ENCODE data around the gene DCLK1. TPM values are rescaled to one million over a fixed set of nuclear protein-coding genes. Genes with fewer than 3 reads are reported as not detected.

The DCLK1 gene
- total and polyA plus RNA-seq, 9 donors: 3.3 to 37.0 (median 20.7) TPM

GRCh38 chr13:36131931-36132297 is 732 bp upstream of the DCLK1 start:
- intact Hi-C loops (cut with DNase I): loop anchor here in 1 of 4 donors (10.0 kb wide), 1 partner anchor 77 kb away; no protein-coding TSS in a partner anchor
- no peaks in the 10 kb centered on the region for H3K27me3 ChIP-seq
- peaks cover 2% of the 10 kb centered on the region for H3K4me1 ChIP-seq (ENCODE audit: insufficient read depth)
- TF ChIP-seq EP300 (IDR thresholded peaks at IDR 0.05): no peak
- no peak for TF ChIP-seq POLR2A (IDR thresholded peaks at IDR 0.05)
- TF ChIP-seq, protein P1, sequence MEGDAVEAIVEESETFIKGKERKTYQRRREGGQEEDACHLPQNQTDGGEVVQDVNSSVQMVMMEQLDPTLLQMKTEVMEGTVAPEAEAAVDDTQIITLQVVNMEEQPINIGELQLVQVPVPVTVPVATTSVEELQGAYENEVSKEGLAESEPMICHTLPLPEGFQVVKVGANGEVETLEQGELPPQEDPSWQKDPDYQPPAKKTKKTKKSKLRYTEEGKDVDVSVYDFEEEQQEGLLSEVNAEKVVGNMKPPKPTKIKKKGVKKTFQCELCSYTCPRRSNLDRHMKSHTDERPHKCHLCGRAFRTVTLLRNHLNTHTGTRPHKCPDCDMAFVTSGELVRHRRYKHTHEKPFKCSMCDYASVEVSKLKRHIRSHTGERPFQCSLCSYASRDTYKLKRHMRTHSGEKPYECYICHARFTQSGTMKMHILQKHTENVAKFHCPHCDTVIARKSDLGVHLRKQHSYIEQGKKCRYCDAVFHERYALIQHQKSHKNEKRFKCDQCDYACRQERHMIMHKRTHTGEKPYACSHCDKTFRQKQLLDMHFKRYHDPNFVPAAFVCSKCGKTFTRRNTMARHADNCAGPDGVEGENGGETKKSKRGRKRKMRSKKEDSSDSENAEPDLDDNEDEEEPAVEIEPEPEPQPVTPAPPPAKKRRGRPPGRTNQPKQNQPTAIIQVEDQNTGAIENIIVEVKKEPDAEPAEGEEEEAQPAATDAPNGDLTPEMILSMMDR (IDR thresholded peaks at IDR 0.05): no peak
- DNase-seq: peak in 3 of 5 donors; percentile 23 to 40 (median 31)
- no peaks in the 10 kb centered on the region for H3K36me3 ChIP-seq
- 61 to 79% (median 71%) methylated on average over 5 of the region's 5 CpGs for WGBS, 3 donors
- H3K27ac ChIP-seq: no peak overlapping the region
- H3K9me3 ChIP-seq: no peaks in the 10 kb centered on the region
- no peak overlapping the region for H3K4me3 ChIP-seq

DNA sequence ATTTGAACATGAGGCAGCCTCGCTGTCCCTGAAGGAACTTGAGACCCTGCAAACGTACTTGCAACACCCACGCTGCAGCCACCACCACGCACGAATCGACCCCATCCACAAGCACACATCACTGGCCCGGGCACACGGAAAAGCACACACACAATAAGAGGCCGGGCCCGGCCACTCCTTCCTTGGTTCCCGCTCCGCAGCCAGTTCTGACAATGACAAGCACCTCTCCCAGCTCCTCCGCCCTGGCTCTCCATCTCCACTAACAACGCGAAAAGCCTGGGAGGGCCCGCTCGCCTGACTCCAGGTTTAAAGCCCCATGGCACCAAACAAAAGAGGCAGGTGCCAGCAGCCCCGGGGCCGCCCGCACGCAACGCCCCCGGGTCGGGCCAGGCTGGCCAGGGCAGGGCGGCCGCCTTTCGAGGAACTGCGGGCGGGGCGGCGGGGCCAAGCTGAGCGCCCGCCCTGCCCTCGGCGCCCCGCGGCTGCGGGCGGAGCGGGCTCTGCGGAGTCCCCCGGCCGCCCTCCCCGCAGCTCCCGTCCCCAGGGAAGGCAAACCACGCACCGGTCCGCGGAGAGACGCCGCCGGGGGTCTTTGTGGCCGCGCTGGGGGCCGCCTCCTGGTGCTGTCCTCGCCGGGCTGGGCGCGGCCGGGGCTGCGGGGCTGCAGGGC is 495 bp downstream of the DCLK1 start:
- Histone ChIP-seq H3K27ac (peak overlapping the region; percentile 9 to 52), H3K4me1 (ENCODE audit: insufficient read depth) (peaks cover 2% of the 10 kb centered on the region), H3K27me3 (no peaks in the 10 kb centered on the region), H3K4me3 (peak overlapping the region; percentile 40), H3K9me3 (no peaks in the 10 kb centered on the region), H3K36me3 (no peaks in the 10 kb centered on the region)
- intact Hi-C loops (cut with DNase I): loop anchor here in 1 of 4 donors (10.0 kb wide), 1 partner anchor 76 kb away; no protein-coding TSS in a partner anchor
- peak; percentile 22 to 51 (median 31) for DNase-seq
- TF ChIP-seq, protein P1 (IDR thresholded peaks at IDR 0.05): no peak
- no peak for TF ChIP-seq POLR2A (IDR thresholded peaks at IDR 0.05)
- no peak for TF ChIP-seq EP300 (IDR thresholded peaks at IDR 0.05)
- WGBS, 3 donors: 0 to 3% (median 1%) methylated on average over 25 to 61 of the region's 61 CpGs

DNA sequence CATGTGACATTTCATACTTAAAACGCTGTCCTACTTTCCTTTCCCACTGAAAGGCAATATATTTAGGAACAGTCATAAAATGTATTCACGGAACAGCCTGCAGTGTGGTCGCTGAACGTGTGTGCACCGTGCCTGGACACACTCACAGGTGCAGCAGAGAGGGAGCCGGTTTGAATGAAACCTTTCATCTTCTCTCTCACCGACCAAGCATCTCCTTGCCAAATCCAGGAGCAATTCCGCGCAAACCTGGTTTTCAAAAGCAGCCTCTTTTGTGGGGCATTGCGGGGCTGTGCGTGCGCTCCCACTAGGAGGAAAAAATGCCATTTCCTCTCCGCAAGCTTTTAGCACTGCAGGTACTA is 1.0 kb downstream of the DCLK1 start:
- H3K27ac ChIP-seq: no peak overlapping the region
- no peaks in the 10 kb centered on the region for H3K27me3 ChIP-seq
- intact Hi-C loops (cut with DNase I): loop anchor here in 1 of 4 donors (10.0 kb wide), 1 partner anchor 75 kb away; no protein-coding TSS in a partner anchor
- H3K9me3 ChIP-seq: no peaks in the 10 kb centered on the region
- H3K4me3 ChIP-seq: peak overlapping the region; percentile 40
- no peaks in the 10 kb centered on the region for H3K36me3 ChIP-seq
- WGBS, 3 donors: 20 to 35% (median 32%) methylated on average over 13 of the region's 13 CpGs
- TF ChIP-seq, protein P1 (IDR thresholded peaks at IDR 0.05): no peak
- no peak for TF ChIP-seq POLR2A (IDR thresholded peaks at IDR 0.05)
- no peak for TF ChIP-seq EP300 (IDR thresholded peaks at IDR 0.05)
- no peak for DNase-seq
- H3K4me1 ChIP-seq (ENCODE audit: insufficient read depth): peaks cover 2% of the 10 kb centered on the region

- no peaks in the 10 kb centered on the region for H3K9me3 ChIP-seq
- H3K27me3 ChIP-seq: no peaks in the 10 kb centered on the region
- no peak for DNase-seq
- 92 to 97% (median 94%) methylated on average over 4 of the region's 4 CpGs for WGBS, 3 donors
- no peak overlapping the region for H3K4me3 ChIP-seq
- peaks cover 3% of the 10 kb centered on the region for H3K4me1 ChIP-seq (ENCODE audit: insufficient read depth)
- intact Hi-C loops (cut with DNase I): loop anchor here in 1 of 4 donors (10.0 kb wide), 1 partner anchor 55 kb away; no protein-coding TSS in a partner anchor
- no peak overlapping the region for H3K27ac ChIP-seq
- TF ChIP-seq POLR2A (IDR thresholded peaks at IDR 0.05) (no peak), EP300 (IDR thresholded peaks at IDR 0.05) (no peak)
- TF ChIP-seq, protein P1 (IDR thresholded peaks at IDR 0.05): no peak
- no peaks in the 10 kb centered on the region for H3K36me3 ChIP-seq
Measured at GRCh38 chr13:36129539-36129938, 1.6 kb downstream of the DCLK1 start.
